Ishikawa (cell line): Measurements from ENCODE around the gene TRIB2.

Source experiments
- EP300 ChIP-seq: IDR thresholded peaks from 2 replicates; pipeline ENCODE4 v1.6.1; 2012; ENCODE audit warnings: borderline replicate concordance
- TAF1 ChIP-seq: IDR thresholded peaks from 2 replicates; pipeline ENCODE4 v1.6.1; 2012; ENCODE audit warnings: low read depth, mild to moderate bottlenecking
- YY1 ChIP-seq: IDR thresholded peaks from 2 replicates; pipeline ENCODE4 v1.6.1; 2012; ENCODE audit warnings: low read depth
- TF ChIP-seq, protein P1 (sequence below): IDR thresholded peaks from 2 replicates; pipeline ENCODE4 v1.6.1; 2012; ENCODE audit warnings: low read depth, mild to moderate bottlenecking

DNA sequence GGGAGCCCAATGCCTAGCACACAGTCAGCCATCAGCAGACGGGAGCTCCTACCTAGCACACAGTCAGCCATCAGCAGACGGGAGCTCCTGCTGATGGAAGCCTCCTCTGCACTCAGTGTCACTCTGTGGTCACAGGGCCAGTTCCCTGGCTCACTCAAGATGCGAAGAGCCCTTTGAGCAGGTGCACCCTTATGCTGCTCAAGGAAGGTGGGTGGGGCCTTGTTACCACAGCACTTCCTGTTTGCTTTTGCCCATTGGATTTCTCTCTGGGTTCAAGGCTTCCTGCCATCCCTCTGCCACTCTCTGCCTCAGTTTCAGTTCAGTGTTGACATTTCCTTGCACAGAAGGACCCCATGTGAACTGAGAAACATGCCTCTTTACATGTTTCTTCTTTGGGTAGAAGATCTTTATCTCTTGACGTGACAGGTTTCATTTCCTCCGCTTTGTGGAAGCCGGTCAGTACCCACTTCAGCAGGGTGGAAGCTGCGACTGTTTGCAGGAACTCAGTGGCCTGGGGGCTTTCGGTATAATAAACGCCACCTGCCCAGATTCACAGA is 11.6 kb downstream of the TRIB2 start:
- TF ChIP-seq TAF1 (no peak), EP300 (no peak), YY1 (no peak)
- TF ChIP-seq, protein P1, sequence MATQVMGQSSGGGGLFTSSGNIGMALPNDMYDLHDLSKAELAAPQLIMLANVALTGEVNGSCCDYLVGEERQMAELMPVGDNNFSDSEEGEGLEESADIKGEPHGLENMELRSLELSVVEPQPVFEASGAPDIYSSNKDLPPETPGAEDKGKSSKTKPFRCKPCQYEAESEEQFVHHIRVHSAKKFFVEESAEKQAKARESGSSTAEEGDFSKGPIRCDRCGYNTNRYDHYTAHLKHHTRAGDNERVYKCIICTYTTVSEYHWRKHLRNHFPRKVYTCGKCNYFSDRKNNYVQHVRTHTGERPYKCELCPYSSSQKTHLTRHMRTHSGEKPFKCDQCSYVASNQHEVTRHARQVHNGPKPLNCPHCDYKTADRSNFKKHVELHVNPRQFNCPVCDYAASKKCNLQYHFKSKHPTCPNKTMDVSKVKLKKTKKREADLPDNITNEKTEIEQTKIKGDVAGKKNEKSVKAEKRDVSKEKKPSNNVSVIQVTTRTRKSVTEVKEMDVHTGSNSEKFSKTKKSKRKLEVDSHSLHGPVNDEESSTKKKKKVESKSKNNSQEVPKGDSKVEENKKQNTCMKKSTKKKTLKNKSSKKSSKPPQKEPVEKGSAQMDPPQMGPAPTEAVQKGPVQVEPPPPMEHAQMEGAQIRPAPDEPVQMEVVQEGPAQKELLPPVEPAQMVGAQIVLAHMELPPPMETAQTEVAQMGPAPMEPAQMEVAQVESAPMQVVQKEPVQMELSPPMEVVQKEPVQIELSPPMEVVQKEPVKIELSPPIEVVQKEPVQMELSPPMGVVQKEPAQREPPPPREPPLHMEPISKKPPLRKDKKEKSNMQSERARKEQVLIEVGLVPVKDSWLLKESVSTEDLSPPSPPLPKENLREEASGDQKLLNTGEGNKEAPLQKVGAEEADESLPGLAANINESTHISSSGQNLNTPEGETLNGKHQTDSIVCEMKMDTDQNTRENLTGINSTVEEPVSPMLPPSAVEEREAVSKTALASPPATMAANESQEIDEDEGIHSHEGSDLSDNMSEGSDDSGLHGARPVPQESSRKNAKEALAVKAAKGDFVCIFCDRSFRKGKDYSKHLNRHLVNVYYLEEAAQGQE = no peak
